CD4-positive, alpha-beta T cell treated with Interleukin-4 for 4 hours (primary cell): ENCODE results near the gene CERS6.

Source experiments
- DNase-seq: peaks from one replicate; pipeline ENCODE4 v3.0.0-alpha.2; 2020

CERS6 gene

DNA sequence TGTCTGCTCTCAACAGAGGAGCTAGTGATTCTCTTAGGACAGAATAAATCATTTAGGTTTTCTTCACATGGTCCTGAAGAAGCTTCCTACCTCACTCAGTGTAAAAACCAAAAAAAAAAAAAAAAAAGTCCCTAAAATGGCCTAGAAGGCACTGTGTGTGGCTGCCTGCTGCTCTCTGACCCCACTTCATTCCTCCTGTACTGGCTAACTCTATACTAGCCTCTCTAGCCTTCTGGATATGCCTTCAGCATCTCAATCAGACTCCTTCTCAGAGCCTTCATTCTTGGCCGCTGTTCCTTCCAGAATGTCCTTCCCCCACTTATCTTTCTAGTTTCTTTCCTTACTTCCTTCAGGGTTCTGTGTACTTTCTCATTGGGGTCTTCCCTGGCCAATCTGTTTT, 82.1 kb downstream of the CERS6 start:
- DNase-seq, result no peak

GRCh38 chr2:168538534-168538933, 82.5 kb downstream of the CERS6 start:
- DNase-seq, result no peak

DNA sequence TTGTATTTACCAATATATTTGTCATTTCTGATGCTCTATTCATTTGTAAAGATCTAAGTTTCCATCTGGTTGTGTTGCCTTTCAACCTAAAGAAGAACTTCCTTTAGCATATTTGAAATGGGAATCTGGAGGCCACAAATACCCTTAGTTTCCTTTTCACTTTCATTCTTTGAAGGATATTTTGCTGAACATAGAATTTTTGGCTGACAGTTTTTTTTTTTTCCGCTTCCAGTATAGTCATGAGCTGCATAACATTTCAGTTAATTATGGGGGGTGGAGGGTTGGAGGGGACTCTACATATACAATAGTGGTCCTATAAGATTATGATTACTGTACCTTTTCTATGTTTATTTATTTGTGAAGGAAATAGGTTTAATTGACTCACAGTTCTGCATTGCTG, 83.9 kb downstream of the CERS6 start:
- DNase-seq, result no peak

- no peak for DNase-seq
Observed at GRCh38 chr2:168541858-168542257, 85.8 kb downstream of the CERS6 start.

GRCh38 chr2:168543037-168543436, 87.0 kb downstream of the CERS6 start:
- DNase-seq, result no peak

- DNase-seq, result no peak
Observed at GRCh38 chr2:168543935-168544334, 87.9 kb downstream of the CERS6 start.

- DNase-seq, result no peak
Observed at GRCh38 chr2:168545439-168546082, 89.5 kb downstream of the CERS6 start.

DNA sequence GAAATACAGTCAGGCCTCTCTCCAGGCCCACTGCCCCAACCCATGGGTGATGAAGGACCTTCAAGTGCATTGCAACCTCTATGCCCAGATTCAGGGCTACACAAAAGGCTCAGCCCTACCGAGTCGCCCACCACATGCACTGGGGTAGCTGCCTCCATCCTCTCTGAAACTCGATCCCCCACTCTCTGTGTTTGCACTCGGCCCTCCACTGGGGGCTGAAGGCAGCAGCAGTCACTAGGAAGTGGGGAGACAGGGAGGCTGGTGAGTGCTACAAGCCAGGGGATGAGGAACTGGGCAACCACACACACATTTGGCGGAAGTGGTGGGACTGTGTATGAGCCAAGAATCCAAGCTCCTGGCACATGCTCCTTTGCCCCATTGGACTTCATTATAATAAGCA, 94.6 kb downstream of the CERS6 start:
- no peak for DNase-seq

DNA sequence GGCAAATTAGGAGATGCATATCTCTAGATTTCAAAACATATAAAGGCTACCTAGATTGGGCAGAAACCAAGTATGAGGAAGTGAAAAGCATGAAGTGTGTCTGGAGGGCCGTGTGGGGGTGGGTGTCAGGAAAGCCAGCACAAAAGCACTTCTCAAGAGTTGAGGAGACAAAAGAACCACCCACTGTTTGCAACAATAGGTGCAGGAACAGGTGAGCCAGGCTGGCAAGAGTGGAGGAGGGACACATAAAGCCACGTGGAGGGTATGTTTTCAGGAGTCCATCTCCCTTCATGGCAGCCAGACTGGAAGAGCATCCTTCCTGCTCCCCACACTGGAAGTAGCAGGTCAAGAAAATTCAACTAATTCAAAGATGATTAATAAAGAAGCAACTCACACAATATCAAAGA, 96.4 kb downstream of the CERS6 start:
- no peak for DNase-seq

- DNase-seq, result no peak
Observed at GRCh38 chr2:168555283-168555682, 99.2 kb downstream of the CERS6 start.

DNA sequence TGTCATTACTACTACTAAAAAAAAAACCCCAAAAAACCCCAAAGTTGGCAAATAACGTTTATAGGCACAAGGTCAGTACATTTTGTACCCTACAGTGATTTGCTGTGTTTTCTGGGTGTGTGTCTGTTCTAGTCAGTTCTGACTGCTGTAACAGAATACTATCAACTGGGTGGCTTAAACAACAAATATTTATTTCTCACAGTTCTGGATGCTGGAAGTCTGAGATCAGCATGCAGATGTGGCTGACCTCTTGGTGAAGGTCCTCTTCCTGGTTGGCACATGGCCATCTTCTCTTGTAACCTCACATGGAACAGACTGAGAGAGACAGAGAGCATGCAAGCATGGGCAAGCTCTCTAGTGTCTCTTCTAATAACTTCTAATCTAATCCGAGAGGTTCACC, 103.1 kb downstream of the CERS6 start:
- no peak for DNase-seq

DNA sequence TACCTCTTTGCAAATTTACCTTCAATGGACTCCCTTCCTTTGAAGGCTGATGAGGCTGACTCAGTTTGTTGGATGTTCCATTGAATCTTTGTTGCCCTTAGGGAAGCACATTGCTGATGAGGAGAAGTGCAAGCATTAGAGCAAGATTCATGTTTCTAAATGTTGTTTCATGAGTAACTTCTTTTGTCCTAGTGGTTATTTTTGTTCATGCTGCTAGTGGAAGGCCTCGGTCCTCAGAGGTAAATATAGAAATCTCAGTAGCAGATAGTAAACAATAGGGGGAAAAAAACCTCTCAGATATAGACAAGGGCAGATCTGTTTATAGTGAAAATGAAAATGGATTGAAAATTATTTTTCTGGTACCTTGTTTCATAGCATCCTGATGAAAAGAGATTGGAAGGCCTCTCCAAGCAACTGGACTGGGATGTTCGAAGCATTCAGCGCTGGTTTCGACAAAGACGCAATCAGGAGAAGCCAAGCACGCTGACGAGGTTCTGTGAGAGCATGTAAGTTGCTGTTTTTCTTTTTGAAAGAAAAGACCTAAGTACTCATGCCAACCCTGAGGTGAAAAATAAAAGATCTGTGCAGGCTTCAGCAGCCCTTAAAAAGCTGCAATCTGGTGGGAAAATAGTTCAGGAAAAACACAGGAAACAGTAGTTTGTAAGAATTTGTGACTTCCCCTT, 104.9 kb downstream of the CERS6 start:
- DNase-seq, result no peak

- DNase-seq, result no peak
Observed at GRCh38 chr2:168561991-168562390, 105.9 kb downstream of the CERS6 start.

- no peak for DNase-seq
Observed at GRCh38 chr2:168562971-168563370, 106.9 kb downstream of the CERS6 start.

GRCh38 chr2:168564641-168565040, 108.6 kb downstream of the CERS6 start:
- no peak for DNase-seq

- DNase-seq, result no peak
Observed at GRCh38 chr2:168565112-168565511, 109.0 kb downstream of the CERS6 start.

DNA sequence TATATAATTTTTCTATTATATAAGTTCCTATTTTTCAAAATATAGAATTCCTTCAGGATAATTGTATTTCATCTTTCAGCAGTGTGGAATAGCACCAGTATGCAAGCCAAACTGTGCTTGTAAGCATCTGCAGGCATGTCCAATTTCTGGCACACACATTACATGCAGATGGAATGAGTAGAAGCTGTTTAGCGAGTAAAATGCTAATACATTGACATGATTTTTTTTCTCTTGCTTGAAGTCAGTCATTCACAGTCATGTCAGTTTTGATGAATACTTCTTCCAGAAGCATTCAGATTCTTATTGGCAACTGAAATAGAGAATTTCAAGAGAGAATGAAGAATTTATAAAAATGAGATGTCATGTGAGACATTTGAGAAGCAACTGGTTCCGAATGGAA, 109.4 kb downstream of the CERS6 start:
- DNase-seq, result no peak

DNA sequence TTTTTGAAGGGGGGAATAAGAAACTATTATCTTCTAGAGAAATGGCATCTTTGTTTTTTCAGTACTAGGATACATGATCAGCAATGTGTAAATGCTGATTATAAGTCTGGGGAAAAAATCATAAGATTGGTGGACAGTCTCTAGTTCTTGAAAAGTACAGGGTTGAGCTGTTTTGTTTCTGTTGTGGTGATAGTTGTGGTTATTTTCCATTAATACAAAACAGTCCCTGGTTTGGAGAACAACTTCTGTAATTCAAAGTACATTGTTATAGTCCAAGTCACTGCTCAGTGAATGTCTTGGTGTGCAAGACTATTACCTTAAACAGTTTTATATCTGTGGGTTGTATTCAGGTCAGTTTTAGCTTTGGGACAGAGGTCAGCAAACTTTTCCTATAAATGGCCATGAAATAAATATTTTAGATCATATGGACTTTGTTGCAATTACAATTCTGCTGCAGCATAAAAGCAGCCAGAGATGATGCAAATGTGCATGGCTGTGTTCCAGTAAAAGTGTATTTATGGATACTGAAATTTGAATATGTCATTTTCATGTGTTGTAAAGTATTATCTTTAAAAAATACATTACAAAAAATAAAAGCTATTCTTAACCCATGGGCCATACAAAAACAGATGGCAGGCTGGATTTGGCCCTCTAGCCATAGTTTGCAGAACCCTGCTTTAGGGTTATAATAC, 111.0 kb downstream of the CERS6 start:
- no peak for DNase-seq

- DNase-seq, result no peak
Observed at GRCh38 chr2:168567836-168568235, 111.8 kb downstream of the CERS6 start.

DNA sequence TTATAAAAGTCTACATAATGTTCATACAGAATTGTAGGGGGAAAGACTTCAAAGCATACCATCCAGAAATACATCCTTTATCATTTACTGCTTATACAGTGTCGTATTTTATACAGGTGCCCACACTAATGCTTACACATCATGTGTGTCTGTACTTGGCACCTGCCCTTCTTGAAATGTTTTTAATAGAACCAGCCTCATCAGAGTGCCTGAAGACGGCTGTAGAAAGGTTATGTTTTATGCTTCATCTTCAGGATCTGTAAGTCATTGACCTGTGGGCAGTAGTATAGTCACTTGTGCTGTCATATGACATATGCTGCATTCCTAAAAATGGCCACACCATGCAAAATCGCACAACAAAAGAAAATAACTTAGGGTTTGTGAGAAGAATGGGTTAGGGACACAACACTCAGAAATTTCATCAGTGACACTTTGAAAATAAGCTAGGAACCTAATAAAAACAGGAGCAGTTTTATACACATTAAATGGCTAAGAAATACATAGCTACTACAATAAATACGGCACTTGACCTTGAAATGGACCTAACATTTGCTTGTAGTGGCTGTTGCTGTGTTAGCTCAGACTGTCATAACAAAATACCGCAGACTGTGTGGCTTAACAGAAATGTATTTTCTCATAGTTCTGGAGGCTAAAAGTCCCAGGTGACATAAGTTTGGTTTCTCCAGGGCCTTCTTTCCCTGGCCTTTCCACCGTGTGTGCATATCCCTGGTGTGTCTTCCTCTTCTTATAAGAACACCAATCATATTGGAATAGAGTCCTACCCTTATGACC, 112.6 kb downstream of the CERS6 start:
- no peak for DNase-seq

DNA sequence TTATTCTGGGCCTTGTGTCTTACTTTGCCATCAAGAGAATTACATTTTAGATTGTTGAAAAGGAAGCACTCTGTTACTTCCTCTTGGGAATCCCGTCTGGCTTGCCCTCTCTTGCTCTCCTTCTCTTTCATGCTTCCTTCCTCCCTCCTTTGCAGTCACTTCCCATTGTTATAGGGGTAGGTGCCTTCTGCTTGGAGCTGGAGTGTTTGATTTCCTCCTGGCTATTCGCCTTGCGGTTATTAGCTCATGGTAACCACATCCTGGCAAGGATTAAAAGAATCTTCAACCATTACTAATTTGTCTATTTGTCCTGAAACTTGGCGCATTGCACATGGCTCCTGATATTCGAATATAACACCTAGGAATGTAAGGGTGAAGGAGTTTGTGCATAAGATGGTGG, 115.0 kb downstream of the CERS6 start:
- no peak for DNase-seq

- DNase-seq, result no peak
Observed at GRCh38 chr2:168573128-168573903, 117.2 kb downstream of the CERS6 start.
